HepG2 (cell line): Measurements from ENCODE around the gene GNB3. TPM values are rescaled to one million over a fixed set of nuclear protein-coding genes. Genes with fewer than 3 reads are reported as not detected.

Experiments used
- ARHGAP35 ChIP-seq: sonication (generic); formaldehyde crosslinking; IDR thresholded peaks from 2 replicates; pipeline ENCODE4 v1.9.0; 2022; ENCODE audit warnings: mild to moderate bottlenecking, inconsistent platforms, moderate library complexity, missing genetic modification reagents, borderline replicate concordance
- BORCS8-MEF2B ChIP-seq: sonication (generic); formaldehyde crosslinking; IDR thresholded peaks from 2 replicates; pipeline ENCODE4 v1.8.0; 2022; ENCODE audit warnings: mild to moderate bottlenecking, missing genetic modification reagents
- CBX1 ChIP-seq: IDR thresholded peaks from one replicate; pipeline ENCODE4 v1.6.1; 2016; ENCODE audit warnings: antibody characterized with exemption, low read depth
- CEBPB ChIP-seq: IDR thresholded peaks from 2 replicates; pipeline ENCODE4 v1.6.1; 2011; ENCODE audit warnings: low read depth, low read length, improper control_type of control experiment, borderline replicate concordance
- LCORL ChIP-seq, 2 experiments: fragments of 450-650 bp in 1 of 2; sonication (generic) in 1 of 2; formaldehyde crosslinking in 1 of 2; IDR thresholded peaks; 2 replicates each; pipeline versions ENCODE4 v1.5.0 to v1.6.1; 2017 to 2020; ENCODE audit warnings: antibody characterized with exemption in 1 of 2, missing genetic modification reagents in 1 of 2
- MED1 ChIP-seq: sonication (generic); formaldehyde crosslinking; IDR thresholded peaks from 2 replicates; pipeline ENCODE4 v1.4.0; 2020; ENCODE audit warnings: missing genetic modification reagents
- MED13 ChIP-seq: sonication (generic); formaldehyde crosslinking; IDR thresholded peaks from 2 replicates; pipeline ENCODE4 v1.5.0; 2020; ENCODE audit warnings: missing genetic modification reagents
- MLX ChIP-seq: IDR thresholded peaks from 2 replicates; pipeline ENCODE4 v1.6.1; 2016
- NR2F6 ChIP-seq, 2 experiments: IDR thresholded peaks; 2 replicates each; pipeline ENCODE4 v1.6.1; 2016; ENCODE audit warnings: antibody characterized with exemption in 1 of 2, mild to moderate bottlenecking in 1 of 2
- PITX1 ChIP-seq: sonication (generic); formaldehyde crosslinking; IDR thresholded peaks from 2 replicates; pipeline ENCODE4 v1.5.1; 2020; ENCODE audit warnings: mild to moderate bottlenecking, missing genetic modification reagents
- RXRA ChIP-seq: sonication (generic); formaldehyde crosslinking; IDR thresholded peaks from 2 replicates; pipeline ENCODE4 v1.5.1; 2020; ENCODE audit warnings: missing genetic modification reagents
- SALL1 ChIP-seq: sonication (generic); formaldehyde crosslinking; IDR thresholded peaks from 2 replicates; pipeline ENCODE4 v1.8.0; 2022; ENCODE audit warnings: mild to moderate bottlenecking, missing genetic modification reagents
- SIN3A ChIP-seq: IDR thresholded peaks from 2 replicates; pipeline ENCODE4 v1.6.1; 2011; ENCODE audit warnings: low read depth, mild to moderate bottlenecking, control low read depth, low read length, borderline replicate concordance
- SOX5 ChIP-seq: IDR thresholded peaks from 2 replicates; pipeline ENCODE4 v1.6.1; 2016; ENCODE audit warnings: borderline replicate concordance
- ZNF18 ChIP-seq: sonication (generic); formaldehyde crosslinking; IDR thresholded peaks from 2 replicates; pipeline ENCODE4 v1.8.0; 2022; ENCODE audit warnings: mild to moderate bottlenecking, missing genetic modification reagents; ENCODE audit not compliant: insufficient replicate concordance
- ZNF317 ChIP-seq: sonication (generic); formaldehyde crosslinking; IDR thresholded peaks from 2 replicates; pipeline ENCODE4 v1.5.0; 2020; ENCODE audit warnings: mild to moderate bottlenecking, missing genetic modification reagents
- ZNF503 ChIP-seq: sonication (generic); formaldehyde crosslinking; IDR thresholded peaks from 2 replicates; pipeline ENCODE4 v1.4.0; 2020; ENCODE audit warnings: missing genetic modification reagents
- ZNF629 ChIP-seq: sonication (generic); formaldehyde crosslinking; conservative IDR thresholded peaks from 2 replicates; pipeline ENCODE4 v1.5.0; 2020; ENCODE audit warnings: missing genetic modification reagents
- ZNF678 ChIP-seq: sonication (generic); formaldehyde crosslinking; IDR thresholded peaks from 2 replicates; pipeline ENCODE4 v1.4.0; 2020; ENCODE audit warnings: mild to moderate bottlenecking, missing genetic modification reagents
- ZNF687 ChIP-seq: sonication (generic); formaldehyde crosslinking; IDR thresholded peaks from 2 replicates; pipeline ENCODE4 v1.5.1; 2020; ENCODE audit warnings: mild to moderate bottlenecking, missing genetic modification reagents, moderate library complexity
- polyA plus RNA-seq, 8 experiments: library from polyadenylated mRNA; depleted of rRNA in 3 of 8; stranded (reverse) in 7 of 8; unstranded in 1 of 8; fragments of >200 nt; fragmentation: Illumina TruSeq in 4 of 8; extraction: Trizol in 4 of 8; gene quantifications; 2 replicates each; pipeline versions ENCODE4 v1.2.1 to v1.2.3, GENCODE V29; 2011 to 2016; ENCODE audit warnings: low read depth in 4 of 8, missing spikeins in 1 of 8, mixed read lengths in 1 of 8; ENCODE audit not compliant: insufficient read depth in 1 of 8
- total RNA-seq, 5 experiments: library from RNA; depleted of rRNA; stranded (reverse); fragments of >200 nt; fragmentation: Illumina TruSeq; extraction: Trizol; gene quantifications; 2 replicates each; pipeline ENCODE4 v1.2.3, GENCODE V29; 2016; ENCODE audit warnings: low read depth in 1 of 5

The GNB3 gene
- total and polyA plus RNA-seq, 2 of the 13 experiments (the other 11 are each of a cell fraction or from before 2014, with no cell fraction given) = 1.3 to 3.6 TPM

GRCh38 chr12:6792522-6793201, 48.1 kb upstream of the GNB3 start (continued):
- TF ChIP-seq PITX1 (CRISPR knock-in tag) (peak; percentile 84), RXRA (peak; percentile 90), MLX (CRISPR knock-in tag) (peak; percentile 94), CBX1 (peak; percentile 27), NR2F6 (IDR thresholded peaks at IDR 0.05) (peak; percentile 59), NR2F6 (CRISPR knock-in tag; IDR thresholded peaks at IDR 0.05) (peak; percentile 75), ZNF317 (peak; percentile 72), SOX5 (peak; percentile 87), ZNF687 (peak; percentile 98), ZNF18 (CRISPR knock-in tag) (no peak), MED1 (CRISPR knock-in tag) (peak; percentile 90), ARHGAP35 (CRISPR knock-in tag) (peak; percentile 41; the same call in 1 of the 2 replicates), ZNF503 (CRISPR knock-in tag) (peak; percentile 31; the same call in 1 of the 2 replicates), MED13 (CRISPR knock-in tag) (no peak), BORCS8-MEF2B (CRISPR knock-in tag) (peak; percentile 67; the same call in 1 of the 2 replicates), ZNF629 (CRISPR knock-in tag) (peak; percentile 42), ZNF678 (CRISPR knock-in tag) (no peak), SALL1 (peak; percentile 92), CEBPB (no peak), SIN3A (no peak; the same call in 1 of the 2 replicates), LCORL (IDR thresholded peaks at IDR 0.05) (no peak), LCORL (CRISPR knock-in tag; IDR thresholded peaks at IDR 0.05) (peak; percentile 87)
